ENCODE data around the gene FBRSL1. TPM values are rescaled to one million over a fixed set of nuclear protein-coding genes. Genes with fewer than 3 reads are reported as not detected.

Gene FBRSL1
- total and polyA plus RNA-seq, 3 donors from 2014 or later = 51.1 to 98.9 (median 88.3) TPM

DNA sequence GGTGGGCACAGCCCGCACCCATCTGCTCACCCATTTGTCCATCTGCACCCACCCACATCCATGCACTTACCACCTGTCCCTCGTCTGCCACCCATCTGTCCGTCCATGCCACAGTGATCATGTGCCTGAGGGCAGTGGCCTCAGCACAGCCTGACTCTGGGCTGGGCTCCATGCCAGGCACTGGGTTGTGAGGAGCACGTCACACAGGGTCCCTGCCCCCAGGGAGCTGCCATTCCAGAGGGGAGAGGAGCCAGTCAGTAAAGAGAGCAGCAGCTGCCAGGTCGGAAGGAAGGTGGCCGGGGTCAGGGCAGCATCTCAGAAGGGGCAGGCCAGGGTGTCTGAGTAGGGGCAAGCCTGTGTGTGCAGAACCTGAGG lies 43.6 kb downstream of the FBRSL1 start:
- no peak for DNase-seq
- intact Hi-C loops (cut with DNase I; ENCODE audit: low total_unique reads) = no loop called here
- no peak overlapping the region for H3K4me3 ChIP-seq
- H3K4me1 ChIP-seq = no peaks in the 10 kb centered on the region
- H3K27me3 ChIP-seq = no peaks in the 10 kb centered on the region
- H3K9me3 ChIP-seq = no peaks in the 10 kb centered on the region
- H3K36me3 ChIP-seq (ENCODE audit: low read depth, missing control alignments) = no peaks in the 10 kb centered on the region
- TF ChIP-seq, protein P1, sequence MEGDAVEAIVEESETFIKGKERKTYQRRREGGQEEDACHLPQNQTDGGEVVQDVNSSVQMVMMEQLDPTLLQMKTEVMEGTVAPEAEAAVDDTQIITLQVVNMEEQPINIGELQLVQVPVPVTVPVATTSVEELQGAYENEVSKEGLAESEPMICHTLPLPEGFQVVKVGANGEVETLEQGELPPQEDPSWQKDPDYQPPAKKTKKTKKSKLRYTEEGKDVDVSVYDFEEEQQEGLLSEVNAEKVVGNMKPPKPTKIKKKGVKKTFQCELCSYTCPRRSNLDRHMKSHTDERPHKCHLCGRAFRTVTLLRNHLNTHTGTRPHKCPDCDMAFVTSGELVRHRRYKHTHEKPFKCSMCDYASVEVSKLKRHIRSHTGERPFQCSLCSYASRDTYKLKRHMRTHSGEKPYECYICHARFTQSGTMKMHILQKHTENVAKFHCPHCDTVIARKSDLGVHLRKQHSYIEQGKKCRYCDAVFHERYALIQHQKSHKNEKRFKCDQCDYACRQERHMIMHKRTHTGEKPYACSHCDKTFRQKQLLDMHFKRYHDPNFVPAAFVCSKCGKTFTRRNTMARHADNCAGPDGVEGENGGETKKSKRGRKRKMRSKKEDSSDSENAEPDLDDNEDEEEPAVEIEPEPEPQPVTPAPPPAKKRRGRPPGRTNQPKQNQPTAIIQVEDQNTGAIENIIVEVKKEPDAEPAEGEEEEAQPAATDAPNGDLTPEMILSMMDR (IDR thresholded peaks at IDR 0.05) = no peak
- TF ChIP-seq POLR2A (IDR thresholded peaks at IDR 0.05) = no peak
- H3K27ac ChIP-seq = no peak overlapping the region
- 94 to 99% methylated on average over 6 of the region's 6 CpGs for WGBS, 2 donors

DNA sequence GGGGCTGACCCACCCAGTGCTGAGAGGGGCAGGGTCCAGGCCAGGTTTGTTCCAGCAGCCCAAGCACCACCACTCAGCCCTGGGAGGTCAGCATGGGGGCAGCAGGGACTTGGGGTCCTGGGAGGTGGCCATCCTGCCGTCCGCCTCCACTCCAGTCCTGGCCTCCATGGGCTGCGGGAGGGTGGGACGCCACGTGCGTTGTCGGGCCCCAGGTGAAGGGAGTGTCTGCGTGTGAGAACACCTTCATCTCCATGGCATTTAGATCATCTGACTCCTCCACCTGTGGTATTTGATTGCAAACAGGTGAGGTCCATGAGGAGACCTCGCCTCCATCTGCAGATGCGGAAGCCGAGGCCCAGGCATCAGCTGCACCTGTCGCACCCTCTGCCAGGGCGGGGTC lies 44.1 kb downstream of the FBRSL1 start:
- intact Hi-C loops (cut with DNase I; ENCODE audit: low total_unique reads) = no loop called here
- no peak for DNase-seq
- H3K9me3 ChIP-seq = no peaks in the 10 kb centered on the region
- 97% methylated on average over 5 to 13 of the region's 13 CpGs for WGBS, 2 donors
- no peak for TF ChIP-seq POLR2A (IDR thresholded peaks at IDR 0.05)
- TF ChIP-seq, protein P1 (IDR thresholded peaks at IDR 0.05) = no peak
- no peak overlapping the region for H3K27ac ChIP-seq
- H3K27me3 ChIP-seq = no peaks in the 10 kb centered on the region
- no peaks in the 10 kb centered on the region for H3K4me1 ChIP-seq
- no peak overlapping the region for H3K4me3 ChIP-seq
- H3K36me3 ChIP-seq (ENCODE audit: low read depth, missing control alignments) = no peaks in the 10 kb centered on the region

DNA sequence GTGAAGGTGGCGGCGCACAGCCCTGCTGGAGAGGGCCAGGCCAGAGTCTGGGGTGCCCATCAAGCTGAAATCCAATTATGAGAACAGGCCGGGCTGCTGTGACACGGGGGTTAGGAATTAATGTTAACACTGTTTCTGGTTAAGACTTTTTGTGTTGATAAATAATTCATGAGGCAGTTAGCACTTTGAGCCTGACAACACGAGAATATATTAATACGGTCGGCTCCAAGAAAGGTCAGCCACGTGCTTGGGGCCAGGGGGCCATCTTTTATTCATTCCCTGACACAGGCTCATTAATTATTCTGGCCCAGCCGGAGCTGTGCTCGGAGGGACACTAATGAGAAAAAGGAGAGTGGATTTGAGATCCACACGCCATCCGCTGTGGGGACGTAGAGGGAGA lies 45.1 kb downstream of the FBRSL1 start:
- Histone ChIP-seq H3K27me3 (no peaks in the 10 kb centered on the region), H3K4me3 (no peak overlapping the region), H3K27ac (no peak overlapping the region), H3K9me3 (no peaks in the 10 kb centered on the region), H3K4me1 (no peaks in the 10 kb centered on the region), H3K36me3 (ENCODE audit: low read depth, missing control alignments) (no peaks in the 10 kb centered on the region)
- TF ChIP-seq POLR2A (IDR thresholded peaks at IDR 0.05) = no peak
- TF ChIP-seq, protein P1 (IDR thresholded peaks at IDR 0.05) = no peak
- DNase-seq = no peak
- intact Hi-C loops (cut with DNase I; ENCODE audit: low total_unique reads) = no loop called here
- 87 to 95% methylated on average over 13 of the region's 13 CpGs for WGBS, 2 donors

DNA sequence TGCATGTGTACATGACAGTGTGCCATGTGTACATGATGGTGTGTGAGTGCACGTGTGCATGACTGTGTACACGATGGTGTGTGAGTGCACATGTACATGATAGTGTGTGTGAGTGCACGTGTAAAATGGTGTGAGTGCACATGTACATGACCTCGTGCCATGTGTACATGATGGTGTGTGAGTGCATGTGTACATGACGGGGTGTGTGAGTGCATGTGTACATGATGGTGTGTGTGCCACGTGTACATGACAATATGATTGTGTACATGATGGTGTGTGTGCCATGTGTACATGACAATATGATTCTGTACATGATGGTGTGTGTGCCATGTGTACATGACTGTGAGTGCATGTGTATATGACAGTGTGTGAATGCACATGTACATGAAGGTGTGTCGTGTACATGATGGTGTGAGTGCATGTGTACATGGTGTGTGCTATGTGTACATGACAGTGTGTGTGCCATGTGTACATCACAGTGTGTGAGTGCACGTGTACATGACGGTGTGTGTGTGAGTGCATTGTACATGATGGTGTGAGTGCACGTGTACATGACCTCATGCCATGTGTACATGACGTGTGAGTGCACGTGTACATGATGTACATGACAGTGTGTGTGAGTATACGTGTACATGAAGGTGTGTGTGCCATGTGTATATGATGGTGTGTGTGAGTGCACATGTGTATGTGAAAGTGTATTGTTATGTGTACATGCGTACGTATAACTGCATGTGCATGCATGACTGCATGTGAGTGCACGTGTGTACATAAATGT lies 46.3 kb downstream of the FBRSL1 start:
- H3K4me3 ChIP-seq = no peak overlapping the region
- TF ChIP-seq, protein P1 (IDR thresholded peaks at IDR 0.05) = no peak
- no peak for TF ChIP-seq POLR2A (IDR thresholded peaks at IDR 0.05)
- no peaks in the 10 kb centered on the region for H3K36me3 ChIP-seq (ENCODE audit: low read depth, missing control alignments)
- 89 to 91% methylated on average over 16 of the region's 16 CpGs for WGBS, 2 donors
- H3K27ac ChIP-seq = no peak overlapping the region
- no peak for DNase-seq
- intact Hi-C loops (cut with DNase I; ENCODE audit: low total_unique reads) = no loop called here
- no peaks in the 10 kb centered on the region for H3K4me1 ChIP-seq
- no peaks in the 10 kb centered on the region for H3K9me3 ChIP-seq
- no peaks in the 10 kb centered on the region for H3K27me3 ChIP-seq

DNA sequence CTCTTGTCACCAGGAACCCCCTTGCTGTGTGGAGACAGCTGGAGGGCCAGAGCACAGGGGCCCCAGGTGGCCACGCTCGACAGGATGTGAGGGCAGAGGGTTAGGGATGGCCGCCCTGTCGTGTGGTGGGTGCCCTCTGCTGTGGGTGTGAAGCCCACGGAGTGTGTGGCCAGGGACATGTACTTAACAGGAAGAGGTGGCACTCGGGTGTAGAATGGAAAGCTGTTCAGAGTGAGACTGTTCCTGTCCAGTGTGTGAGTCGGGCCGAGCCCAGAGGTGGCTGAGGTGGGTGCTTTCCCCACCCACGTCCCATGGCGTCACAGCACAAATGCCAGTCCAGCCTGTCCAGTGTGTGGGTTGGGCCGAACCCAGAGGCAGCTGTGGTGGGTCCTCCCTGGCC lies 47.1 kb downstream of the FBRSL1 start:
- Histone ChIP-seq H3K9me3 (no peaks in the 10 kb centered on the region), H3K4me3 (no peak overlapping the region), H3K4me1 (no peaks in the 10 kb centered on the region), H3K27ac (no peak overlapping the region), H3K27me3 (no peaks in the 10 kb centered on the region), H3K36me3 (ENCODE audit: low read depth, missing control alignments) (no peaks in the 10 kb centered on the region)
- intact Hi-C loops (cut with DNase I; ENCODE audit: low total_unique reads) = no loop called here
- TF ChIP-seq POLR2A (IDR thresholded peaks at IDR 0.05) = no peak
- TF ChIP-seq, protein P1 (IDR thresholded peaks at IDR 0.05) = no peak
- no peak for DNase-seq
- WGBS, 2 donors = 76 to 88% methylated on average over 7 to 11 of the region's 11 CpGs
